Breast epithelium (tissue), 3 donors: ENCODE measurements around the gene FRMD4A.

Experiments
- CTCF ChIP-seq, 3 donors: fragments of 450-650 bp; IDR thresholded peaks; one replicate each; pipeline ENCODE4 v1.5.1; 2016 to 2017; ENCODE audit warnings: antibody characterized with exemption in 3 of 3, mild to moderate bottlenecking in 3 of 3, moderate library complexity in 3 of 3
- POLR2AphosphoS5 ChIP-seq, 3 donors: sonication (generic); formaldehyde crosslinking; IDR thresholded peaks; one replicate each; pipeline ENCODE4 v1.6.1; 2017; ENCODE audit warnings: antibody characterized with exemption in 3 of 3

GRCh38 chr10:14259696-14260566, 70.8 kb downstream of the FRMD4A start:
- TF ChIP-seq CTCF (IDR thresholded peaks at IDR 0.05) (no peak), POLR2AphosphoS5 (IDR thresholded peaks at IDR 0.05) (no peak)
